CD4-positive, alpha-beta T cell treated with Interleukin-12 subunit alpha and Interleukin-12 subunit beta, for 1 hour (primary cell): Measurements from ENCODE around the gene RALB.
A peak's percentile ranks its signal among the peaks of the same experiment; 100 is the strongest.

ENCODE experiments used
- DNase-seq: peaks from one replicate; pipeline ENCODE4 v3.0.0-alpha.2; 2020

Gene RALB, protein sequence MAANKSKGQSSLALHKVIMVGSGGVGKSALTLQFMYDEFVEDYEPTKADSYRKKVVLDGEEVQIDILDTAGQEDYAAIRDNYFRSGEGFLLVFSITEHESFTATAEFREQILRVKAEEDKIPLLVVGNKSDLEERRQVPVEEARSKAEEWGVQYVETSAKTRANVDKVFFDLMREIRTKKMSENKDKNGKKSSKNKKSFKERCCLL

DNA sequence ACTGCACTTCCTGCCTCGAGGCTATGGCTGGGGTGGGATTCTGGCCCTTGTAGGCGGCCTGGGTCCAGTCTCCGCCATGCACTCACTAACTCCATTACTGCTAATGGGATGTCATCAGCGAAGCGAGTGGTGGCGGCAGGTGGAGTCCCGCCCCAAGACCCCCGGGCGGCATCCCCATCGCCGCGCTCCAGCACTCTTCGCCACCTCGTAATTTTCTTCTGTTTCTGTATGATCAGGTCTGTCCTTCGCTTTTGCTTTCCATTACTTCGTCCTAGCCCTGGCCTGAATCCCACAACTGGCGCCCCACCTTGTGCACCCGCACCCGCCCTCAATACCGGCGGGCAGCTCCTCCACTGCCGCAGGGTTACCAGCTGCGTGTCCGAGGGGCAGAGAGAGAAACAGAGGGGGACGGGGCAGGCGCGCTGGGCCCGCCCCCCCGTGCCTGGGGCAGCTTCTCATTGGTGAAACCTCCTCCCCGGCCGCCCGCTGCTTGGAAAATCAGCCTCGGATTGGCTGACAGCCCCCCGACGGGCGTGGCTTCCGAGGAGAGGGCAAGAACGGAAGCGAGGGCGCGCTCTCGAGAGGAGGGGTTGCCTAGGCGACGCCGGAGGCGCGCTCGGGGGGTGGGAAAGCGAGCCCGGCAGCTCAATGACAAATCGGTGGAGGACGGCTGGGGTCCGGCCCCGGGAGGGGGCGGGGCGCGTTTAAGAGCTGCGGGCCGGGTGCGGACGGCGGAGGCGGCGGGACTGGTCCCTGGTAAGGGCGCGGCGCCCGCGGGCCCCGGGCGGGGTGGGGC is at the start of gene RALB:
RALB (plus strand) TSS at position 628 of the 796 bp plus-strand sequence. CDS start 25,813 bp downstream, outside the sequence.
- DNase-seq = peak; percentile 99

DNA sequence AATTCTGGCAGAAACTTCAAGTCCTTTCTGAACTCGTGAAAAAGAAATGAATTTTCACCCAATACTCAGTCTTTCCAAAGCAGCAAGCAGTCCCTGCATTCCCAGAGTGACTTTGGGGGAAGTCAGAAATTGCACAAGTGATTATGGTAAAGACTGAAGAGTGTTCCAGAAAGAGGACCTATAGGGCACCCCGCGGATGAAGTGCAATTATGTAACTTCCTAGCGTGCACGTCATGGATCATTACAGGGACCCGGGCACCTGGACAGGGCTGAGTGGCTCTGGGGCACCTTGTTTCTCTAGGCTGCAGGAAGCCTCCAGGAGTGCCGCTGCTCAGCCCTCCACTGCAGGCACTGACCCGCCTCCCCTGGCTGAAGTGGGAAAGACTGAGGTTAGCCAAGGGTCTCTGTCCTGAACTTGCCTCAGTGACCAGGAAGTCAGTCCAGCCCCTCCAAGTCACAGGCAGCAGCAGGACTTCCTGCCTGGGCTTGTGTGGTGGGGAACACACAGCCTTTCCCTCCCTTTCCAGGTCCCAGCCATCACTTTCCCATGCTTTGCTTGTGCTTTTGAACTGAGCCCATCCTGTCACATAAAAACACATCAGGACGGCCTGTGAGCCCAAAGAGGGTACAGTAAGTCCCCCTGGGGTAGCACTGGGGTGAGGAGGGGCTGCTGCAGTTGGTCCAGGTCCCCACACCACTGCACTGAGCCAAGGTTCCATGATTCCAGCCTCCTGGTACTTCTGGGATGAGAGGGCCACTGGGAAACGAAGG is 49.2 kb upstream of the RALB start:
- no peak for DNase-seq

DNA sequence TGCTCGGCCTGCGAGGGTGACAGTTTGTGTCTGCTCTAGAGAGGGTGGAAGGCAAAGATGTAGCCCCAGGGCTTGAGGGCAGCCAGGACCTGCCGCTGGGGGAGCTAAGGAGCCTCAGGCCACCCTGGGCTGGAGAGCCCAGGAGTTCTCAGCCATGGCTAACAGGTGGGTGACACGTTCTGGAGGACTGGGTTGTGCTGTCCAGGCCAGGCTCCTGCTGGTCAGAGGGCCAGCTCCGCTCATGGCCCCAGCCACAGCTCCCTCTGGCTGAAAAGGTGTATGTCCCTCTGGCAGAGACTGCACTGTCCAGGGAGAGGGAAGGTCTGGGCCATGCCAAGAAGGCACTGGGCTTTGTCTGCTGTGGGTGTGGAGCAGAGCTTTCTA is 48.6 kb upstream of the RALB start:
- no peak for DNase-seq

DNA sequence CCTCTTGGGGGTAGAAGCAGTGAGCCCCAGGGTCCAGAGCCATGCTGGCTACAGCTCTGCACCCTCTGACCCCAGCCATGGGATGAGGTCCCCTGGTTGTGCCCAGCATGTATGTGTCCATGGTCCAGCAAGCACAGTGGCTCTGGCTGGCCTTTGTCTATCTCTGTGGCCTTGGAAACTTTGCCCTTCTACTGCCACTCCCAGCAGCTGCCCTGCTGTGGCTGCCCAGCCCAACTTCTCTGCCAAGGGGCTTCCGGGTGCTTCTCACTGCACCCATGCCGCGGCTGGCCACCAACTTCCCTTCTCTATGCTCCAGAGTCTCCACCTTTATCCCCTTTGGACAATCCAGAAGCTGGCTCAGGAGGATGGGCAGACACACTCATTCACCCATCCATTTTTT is 48.2 kb upstream of the RALB start:
- no peak for DNase-seq

DNA sequence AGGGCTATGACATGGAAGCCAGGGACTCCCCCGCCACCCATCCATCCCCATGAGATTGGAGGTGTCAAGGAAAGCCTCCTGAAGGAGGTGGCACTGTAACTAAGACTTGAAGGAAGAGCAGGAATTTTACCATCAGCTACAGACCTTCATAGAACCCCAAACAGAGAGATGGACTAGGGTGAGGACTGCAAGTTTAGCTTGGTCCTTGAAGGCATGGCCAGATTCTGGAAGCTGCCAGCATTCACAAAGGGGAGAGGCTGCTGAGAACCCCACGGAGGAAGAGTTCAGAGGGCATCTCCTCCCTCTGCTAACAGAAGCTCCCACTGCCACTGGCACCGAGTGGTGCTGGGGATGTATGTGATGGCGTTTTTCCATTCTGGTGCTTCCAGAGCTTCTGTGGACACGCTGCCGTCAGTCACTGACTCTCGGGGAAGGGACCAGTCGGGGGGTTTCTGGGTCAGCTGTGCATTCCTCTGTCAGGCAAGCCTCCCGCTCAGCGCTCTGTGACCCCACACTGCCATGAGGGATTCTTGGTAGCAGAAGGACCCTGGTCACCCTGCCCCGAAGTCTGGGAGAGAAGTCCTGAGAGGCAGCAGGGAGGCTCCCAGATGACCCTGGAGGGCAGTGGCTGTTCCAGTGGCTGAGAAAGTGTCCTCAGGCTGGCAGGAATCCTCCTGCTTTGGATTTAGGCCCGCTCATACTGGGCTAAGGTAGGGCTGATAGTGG is 47.5 kb upstream of the RALB start:
- DNase-seq = no peak

DNA sequence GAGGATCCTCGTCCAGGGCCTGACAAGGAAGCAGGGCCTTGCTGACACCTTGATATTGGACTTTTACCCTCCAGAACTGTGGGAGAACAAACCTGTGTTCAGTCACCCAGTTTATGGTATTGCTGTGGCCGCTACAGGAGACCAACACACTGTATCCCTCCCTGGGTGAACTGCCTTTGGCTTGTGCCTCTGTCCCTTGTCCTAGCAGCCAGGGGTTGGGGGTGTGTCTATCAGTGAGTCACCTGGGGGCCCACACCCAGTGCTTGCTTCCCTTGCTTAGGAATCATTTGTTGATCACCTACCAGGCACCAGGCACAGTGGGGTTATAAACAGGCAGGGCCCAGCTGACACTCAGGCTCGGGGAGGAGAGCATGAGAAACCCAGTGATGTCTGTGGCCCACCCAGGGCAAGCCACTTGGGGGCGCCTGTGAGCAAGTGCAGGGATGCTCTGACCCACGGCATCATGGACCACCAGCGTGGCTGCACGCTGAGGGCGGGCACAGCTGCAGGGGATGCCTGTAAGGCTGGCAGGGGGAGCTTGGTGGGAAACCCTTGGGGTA is 46.5 kb upstream of the RALB start:
- peak; percentile 42 for DNase-seq

DNA sequence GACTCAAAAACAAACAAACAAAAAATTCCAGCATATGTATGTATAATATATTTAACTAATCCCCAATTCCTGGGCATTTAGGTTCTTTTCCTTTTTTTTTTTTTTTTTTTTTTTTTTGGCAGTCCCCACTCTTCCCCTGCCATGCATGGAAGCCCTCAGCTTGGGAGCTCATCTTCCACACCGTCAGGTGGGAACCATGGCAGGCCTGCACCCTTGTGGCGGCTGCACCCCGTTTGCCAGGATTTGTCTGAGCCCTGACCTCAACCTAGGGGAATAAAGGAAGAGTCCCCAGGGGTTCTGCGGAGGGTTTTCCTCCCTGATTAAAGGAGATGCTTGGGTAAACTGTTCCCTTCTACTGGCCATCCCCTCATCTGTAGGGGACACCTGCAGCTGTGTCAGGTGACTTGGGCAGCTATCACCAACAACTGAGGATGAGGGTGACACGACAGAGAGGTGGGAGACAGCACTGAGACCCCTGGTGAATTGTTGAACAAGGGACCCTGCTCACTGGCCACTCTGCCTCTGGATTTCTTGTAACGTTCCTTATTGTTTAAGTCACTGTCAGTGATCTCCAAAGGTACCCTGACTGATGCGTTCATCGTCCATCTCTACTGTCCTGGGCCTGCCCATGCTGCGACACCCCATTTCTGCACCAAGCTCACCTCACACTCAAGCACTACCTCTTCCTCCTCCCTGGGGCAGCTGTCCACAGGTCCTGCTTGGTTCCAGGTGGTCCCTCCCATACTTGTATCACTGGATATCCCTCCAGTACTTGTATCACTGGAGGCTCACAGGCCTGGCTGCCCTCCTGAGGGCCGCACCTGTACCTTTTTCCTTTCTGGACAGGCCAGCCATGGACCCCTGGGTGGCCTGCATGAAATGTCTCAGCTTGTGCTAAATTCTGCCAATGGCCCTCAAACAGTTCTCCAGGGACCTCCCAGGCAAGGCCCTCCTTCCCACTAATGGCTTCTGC is 44.0 kb upstream of the RALB start:
- DNase-seq = no peak

DNA sequence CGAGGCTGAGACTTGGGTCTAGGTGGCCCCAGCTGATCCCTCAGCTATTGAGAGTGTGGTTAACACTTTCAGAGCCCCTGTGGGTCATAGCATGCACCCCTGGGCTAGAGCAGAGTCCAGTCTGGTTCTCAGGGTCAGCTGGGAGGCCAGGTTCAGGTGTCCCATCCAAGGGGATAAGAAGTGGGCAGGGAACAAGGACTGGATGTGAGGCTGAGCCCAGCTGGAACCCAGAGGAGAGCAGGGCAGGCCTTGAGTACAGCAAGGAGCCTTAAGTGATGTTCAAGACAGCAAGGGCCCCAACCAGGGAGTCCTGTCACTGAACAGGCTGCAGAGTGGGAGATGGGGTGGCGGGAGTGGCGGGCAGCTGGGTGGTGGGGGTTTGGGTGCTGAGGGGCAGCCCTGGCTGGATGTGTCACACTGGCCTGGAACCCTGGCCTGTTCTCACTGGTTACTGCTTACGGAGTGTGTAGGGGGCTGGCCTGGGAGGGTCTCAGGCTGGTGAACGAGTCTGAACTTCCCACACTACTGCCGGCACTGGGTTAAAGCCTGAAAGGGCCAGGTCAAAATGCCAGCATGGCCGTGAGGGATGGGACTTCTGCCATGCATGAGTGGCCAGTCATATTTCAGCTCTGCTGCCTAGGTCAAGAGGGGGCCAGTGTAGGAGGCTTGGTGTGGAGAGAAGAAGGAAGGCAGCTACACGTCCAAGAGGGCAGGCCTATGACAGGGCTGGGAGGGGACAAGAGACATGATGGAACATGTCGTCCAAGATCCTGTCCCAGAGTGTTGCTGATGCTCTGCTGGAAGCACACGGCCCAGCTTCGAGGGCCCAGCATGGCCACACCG is 43.0 kb upstream of the RALB start:
- no peak for DNase-seq

DNA sequence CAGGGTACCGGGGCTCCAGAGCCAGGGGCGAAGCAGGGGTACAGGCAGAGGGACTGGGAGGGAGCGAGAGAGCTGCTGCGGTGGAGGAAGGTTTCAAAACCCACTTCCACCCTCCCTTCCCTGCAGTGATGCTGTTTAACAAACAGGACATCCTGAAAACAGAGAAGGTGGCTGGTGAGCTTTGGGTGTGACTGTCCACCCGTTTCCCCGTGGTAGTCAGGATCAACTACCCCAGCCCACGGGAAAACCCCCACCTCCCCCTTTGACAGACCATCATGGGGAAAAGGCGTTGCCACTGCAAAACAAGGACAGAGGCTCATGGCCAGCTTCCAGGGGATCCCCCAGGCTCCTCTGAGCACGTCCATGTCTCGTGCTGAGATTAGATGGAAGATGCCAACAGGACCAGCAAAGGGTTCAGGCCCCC is 42.4 kb upstream of the RALB start:
- peak; percentile 28 for DNase-seq

DNA sequence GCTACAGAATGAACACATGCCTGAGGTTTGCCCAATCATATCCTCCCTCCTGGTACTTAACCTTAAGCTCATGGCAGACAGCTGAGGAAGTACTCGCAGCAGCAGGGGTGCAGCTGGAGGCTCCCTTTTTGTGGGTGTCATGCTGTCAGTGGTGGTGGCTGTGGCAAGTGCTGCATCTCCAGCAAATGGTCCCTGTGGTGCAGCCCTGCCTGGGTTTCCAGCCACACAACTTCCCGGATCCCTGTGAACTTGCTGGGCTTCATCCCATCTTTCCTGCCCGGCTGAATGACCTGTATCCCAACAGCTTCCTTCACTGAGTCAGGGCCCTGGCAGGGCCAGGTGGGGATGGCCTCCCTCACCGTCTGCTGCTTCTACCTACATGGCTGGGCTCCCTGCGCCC is 34.5 kb upstream of the RALB start:
- DNase-seq = no peak

DNA sequence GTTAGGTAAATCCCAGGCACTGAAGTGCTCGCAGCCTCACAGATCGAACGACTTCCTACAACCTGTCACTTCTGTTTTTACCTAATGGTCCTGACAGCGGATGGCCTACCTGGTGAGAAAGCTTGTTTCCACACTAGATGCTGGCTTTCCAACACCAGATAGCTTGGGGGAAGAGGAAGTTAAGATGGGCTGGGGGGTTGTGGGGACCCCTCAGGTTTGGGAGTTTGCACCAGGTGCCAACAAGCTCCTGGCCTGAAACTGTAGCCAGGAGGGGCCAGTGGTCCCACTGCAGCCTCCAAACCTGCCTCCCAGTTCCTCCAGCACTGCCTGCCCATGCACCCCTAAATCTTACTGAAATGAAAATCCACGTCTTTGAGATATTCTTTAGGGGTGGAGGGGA is 33.4 kb upstream of the RALB start:
- no peak for DNase-seq

DNA sequence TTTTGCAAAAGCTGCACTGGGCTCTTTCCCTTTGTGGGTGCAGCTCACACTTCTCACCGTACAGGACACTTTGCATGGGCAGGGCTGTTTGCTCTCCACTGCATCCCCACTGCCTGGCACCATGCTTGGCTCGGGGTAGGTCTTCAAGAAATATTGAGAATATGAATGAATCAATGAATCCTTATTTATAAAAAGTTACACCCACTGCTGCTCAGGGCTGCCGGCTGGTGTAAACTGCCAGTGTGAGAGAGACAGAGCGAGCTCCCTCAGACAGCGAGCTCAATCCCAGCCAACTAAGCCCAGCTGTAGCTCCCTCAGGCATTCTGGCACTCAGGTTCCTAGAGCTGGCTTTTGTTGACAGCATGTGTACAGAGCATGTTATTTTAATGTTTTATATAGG is 32.9 kb upstream of the RALB start:
- DNase-seq = no peak

DNA sequence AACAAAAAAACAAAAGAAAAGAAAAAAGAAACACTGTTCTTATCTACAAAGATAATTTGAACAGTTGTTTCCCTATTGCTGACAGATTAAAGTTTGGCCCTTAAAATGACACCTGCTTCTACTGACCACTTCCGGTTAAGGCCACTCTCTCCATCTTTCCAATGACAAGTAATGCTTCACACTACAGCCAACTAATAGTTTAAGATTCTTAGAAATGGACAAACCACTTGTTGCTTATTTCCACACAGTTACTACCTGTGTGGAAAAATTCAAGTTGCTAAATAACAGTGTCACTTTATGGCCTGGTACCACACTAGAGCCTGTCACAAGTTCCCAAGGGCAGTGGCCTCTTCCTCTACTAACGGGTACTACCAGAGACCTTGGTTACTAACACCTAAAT is 31.9 kb upstream of the RALB start:
- no peak for DNase-seq

DNA sequence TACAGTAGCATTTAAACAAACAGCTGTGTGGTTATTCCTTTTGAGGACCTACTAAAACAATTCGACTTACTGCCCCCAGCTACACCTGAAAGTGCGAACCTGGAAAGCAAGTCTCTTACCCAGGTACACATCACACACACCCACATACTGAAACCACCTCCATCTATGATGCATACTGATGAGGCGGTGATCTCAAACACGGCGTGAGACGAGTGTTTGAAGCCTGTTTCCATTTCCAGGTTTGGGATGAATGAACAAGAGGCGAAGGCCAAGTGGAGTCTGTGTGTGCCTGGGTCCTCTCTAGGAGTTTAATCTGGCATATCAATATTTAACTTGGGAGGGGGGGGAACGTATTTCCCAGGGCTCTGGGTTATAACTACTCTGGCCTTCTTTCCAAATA is 31.0 kb upstream of the RALB start:
- DNase-seq = no peak

DNA sequence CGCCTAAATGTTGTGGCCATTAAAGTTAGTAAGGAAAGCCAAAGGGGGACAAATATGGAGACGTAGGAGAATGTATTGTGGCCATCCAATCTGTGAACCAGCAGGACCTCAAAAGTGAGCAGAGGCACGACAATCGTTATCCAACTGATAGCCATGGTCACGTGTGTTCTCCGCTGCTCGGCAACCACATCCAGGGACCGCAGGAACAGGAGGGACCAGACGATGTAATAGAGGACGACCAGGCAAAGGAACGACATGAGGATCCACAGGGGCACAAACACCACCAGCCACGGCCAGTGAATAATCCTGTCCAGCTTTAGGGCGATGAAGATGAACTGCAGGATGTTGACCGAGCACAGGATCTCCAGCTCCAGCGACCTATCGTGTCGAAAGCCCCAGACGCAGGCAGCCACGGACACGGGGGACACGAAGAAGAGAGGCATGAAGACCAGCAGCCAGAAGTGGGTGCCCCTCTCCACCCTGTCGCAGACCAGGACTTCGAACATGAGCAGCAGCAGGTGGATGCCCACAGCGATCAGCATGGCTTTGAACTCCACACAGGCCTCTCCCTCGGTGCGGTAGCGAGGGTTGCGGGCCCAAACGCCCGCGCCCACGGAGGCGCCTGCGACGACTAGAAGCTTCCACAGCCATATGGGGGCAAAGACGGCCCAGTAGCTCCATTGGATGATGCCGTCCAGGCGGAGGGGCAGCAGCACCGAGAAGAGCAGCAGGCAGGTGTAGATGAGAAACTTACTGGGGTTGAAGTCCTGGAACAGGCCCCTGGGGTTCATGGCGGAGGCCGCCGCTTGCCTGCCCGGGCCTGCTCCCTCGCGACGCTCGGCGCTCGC is 30.2 kb upstream of the RALB start:
- no peak for DNase-seq

DNA sequence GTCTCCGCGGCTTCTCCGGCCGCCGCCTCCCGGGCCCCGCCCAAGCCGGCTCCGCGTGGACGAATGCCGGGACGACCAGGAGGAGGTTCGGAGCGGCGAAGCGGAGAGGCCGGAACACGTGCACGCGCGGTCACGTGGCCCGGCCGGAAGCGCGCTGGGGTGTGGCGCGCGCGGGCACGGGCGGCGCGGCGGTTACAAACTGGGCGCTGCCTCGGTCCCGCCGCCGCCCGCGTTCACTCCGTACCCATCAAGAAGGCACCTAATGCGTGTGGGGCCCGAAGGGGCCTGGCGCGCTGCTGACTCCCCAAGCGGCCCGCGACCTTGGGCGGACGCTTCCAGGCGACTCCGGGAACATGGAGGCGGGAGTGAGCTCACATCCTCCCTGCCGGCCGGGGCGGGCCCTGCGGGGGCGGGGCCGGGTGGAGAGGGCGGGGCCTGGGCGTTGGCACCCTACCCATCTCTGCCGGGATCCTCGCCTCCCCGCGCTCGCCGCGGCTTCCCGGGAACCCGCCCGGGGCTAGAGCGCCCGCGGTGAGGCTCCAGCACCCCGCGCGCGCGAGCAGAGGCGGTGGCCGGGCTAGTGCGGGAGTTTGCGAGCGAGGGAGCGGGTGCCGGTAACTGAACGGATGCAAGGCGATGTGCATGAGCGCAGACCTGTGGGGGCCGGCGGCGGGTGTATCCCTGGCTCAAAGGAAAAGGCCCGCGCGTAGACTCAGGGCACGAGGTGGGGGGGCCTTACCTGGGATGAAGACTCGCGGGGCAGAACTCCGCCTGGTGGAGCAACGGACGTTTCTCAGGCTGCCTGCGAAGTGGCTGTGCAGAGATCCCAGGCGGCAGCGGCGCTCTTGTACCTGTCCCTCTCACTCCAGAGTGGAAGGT is 29.4 kb upstream of the RALB start, which contains the start of gene TMEM185B:
TMEM185B (minus strand) TSS at position 367 of the 879 bp plus-strand sequence. CDS start 424 bp downstream, outside the sequence.
- DNase-seq = peak; percentile 92

DNA sequence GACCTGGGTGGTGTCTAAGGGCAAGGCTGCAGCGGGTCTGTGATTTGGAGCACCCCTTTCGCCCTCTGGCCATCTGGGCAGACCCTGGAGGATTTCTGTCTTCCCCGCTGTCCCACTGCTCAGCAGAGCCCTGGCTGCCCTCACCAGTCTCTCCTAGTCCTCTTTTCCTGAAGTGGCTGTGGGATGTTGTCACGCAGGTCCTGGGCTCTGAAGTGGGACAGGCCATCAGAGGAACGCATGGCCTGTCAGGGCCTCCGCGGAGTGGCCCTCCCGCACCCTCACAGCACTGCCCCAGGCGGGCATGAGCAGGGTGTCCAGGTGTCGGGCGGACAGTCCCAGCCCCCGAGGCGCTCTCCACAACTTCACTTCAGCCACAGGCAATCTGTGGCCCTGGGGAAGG is 28.4 kb upstream of the RALB start:
- DNase-seq = no peak
